G401 (cell line): ENCODE measurements around the gene CAMKV. TPM values are rescaled to one million over a fixed set of nuclear protein-coding genes. Genes with fewer than 3 reads are reported as not detected.
"Not testable (repeated sequence)": the region's sequence is repeated elsewhere in the genome, so short reads cannot be mapped to it uniquely, and the experiment has no call there.

ENCODE experiments used
- DNase-seq: peaks from one replicate; pipeline ENCODE4 v3.0.0-alpha.2; 2015; ENCODE audit warnings: low spot score
- in situ Hi-C: cut with HindIII; loops from 2 replicates; pipeline ENCODE4 v1.10.0; 2016; ENCODE audit warnings: low sequenced_read_pairs, mixed read lengths
- total RNA-seq: library from RNA; depleted of rRNA; stranded (reverse); fragments of >200 nt; shearing (Covaris generic); gene quantifications from 2 replicates; pipeline ENCODE4 v1.2.3, GENCODE V29; 2014; rRNA removed

Gene CAMKV
- total RNA-seq = 1.4 and 2.1 TPM in 2 replicates

GRCh38 chr3:49869525-49870126 is at the start of gene CAMKV:
CAMKV (minus strand) TSS chr3:49869906; CDS start chr3:49862388, 7,518 bp downstream.
- DNase-seq = peak; percentile 29
- in situ Hi-C loops = no loop called here

GRCh38 chr3:49917806-49918590 is 48.3 kb upstream of the CAMKV start:
- in situ Hi-C loops, DNase-seq: not testable (repeated sequence)

- no peak for DNase-seq
- in situ Hi-C loops = no loop called here
Measured at GRCh38 chr3:49916686-49917085, 47.0 kb upstream of the CAMKV start.

GRCh38 chr3:49914906-49915305 is 45.2 kb upstream of the CAMKV start:
- DNase-seq = no peak
- in situ Hi-C loops = no loop called here

GRCh38 chr3:49912881-49913281 is 43.2 kb upstream of the CAMKV start:
- in situ Hi-C loops = no loop called here
- DNase-seq = no peak

- DNase-seq = no peak
- in situ Hi-C loops = no loop called here
Measured at GRCh38 chr3:49911611-49912010, 41.9 kb upstream of the CAMKV start.

GRCh38 chr3:49911124-49911420 is 41.4 kb upstream of the CAMKV start:
- DNase-seq = no peak
- in situ Hi-C loops = no loop called here

- DNase-seq = no peak
- in situ Hi-C loops = no loop called here
Measured at GRCh38 chr3:49910409-49911123, 40.9 kb upstream of the CAMKV start.

GRCh38 chr3:49908373-49909199 is 38.9 kb upstream of the CAMKV start:
- in situ Hi-C loops = no loop called here
- no peak for DNase-seq

GRCh38 chr3:49906073-49906743 is 36.5 kb upstream of the CAMKV start:
- peak; percentile 68 for DNase-seq
- in situ Hi-C loops = no loop called here

GRCh38 chr3:49904448-49904847 is 34.7 kb upstream of the CAMKV start:
- in situ Hi-C loops, DNase-seq: not testable (repeated sequence)

- in situ Hi-C loops = no loop called here
Measured at GRCh38 chr3:49903451-49904424, 34.0 kb upstream of the CAMKV start, which contains the start of gene MST1R. MST1R (minus strand) TSS chr3:49903873; CDS start chr3:49903609, 264 bp downstream.

GRCh38 chr3:49902511-49903345 is 33.0 kb upstream of the CAMKV start:
- no peak for DNase-seq
- in situ Hi-C loops = no loop called here

More at GRCh38 chr3:49903451-49904424, 34.0 kb upstream of the CAMKV start, which contains the start of gene MST1R:
- no peak for DNase-seq

GRCh38 chr3:49901366-49902339 is 31.9 kb upstream of the CAMKV start:
- in situ Hi-C loops = no loop called here
- DNase-seq = no peak

GRCh38 chr3:49900491-49901153 is 30.9 kb upstream of the CAMKV start:
- in situ Hi-C loops = no loop called here
- DNase-seq = no peak
